Calu3 (cell line): ENCODE data around the gene KCNAB1. TPM values are rescaled to one million over a fixed set of nuclear protein-coding genes. Genes with fewer than 3 reads are reported as not detected.

Experiments
- BruUV-seq: library from RNA; stranded (reverse); fragments of 400-500 nt; replicated peaks from 2 replicates; lab custom pipeline; 2021; lab: Mats Ljungman, UMichigan
- CTCF ChIA-PET: fragments of 300-600 bp; sonication (Branson Sonifier 250); formaldehyde crosslinking; loops from one replicate; lab custom pipeline; 2022; ENCODE audit warnings: antibody characterized with exemption; lab: Charles Lee
- DNase-seq: peaks from one replicate; pipeline ENCODE4 v3.0.0; 2022
- H3K27ac Mint-ChIP-seq: one replicate; pipeline ENCODE4 v1.8.0; 2022; ENCODE audit warnings: mixed read lengths; ENCODE audit not compliant: unreplicated experiment
- H3K27me3 Mint-ChIP-seq: one replicate; pipeline ENCODE4 v1.8.0; 2022; ENCODE audit warnings: mixed read lengths; ENCODE audit not compliant: unreplicated experiment
- H3K36me3 Mint-ChIP-seq: one replicate; pipeline ENCODE4 v1.8.0; 2022; ENCODE audit warnings: mild to moderate bottlenecking, moderate library complexity, mixed read lengths; ENCODE audit not compliant: insufficient read depth, unreplicated experiment
- H3K4me1 Mint-ChIP-seq: one replicate; pipeline ENCODE4 v1.8.0; 2022; ENCODE audit warnings: mild to moderate bottlenecking, low read depth, mixed read lengths; ENCODE audit not compliant: unreplicated experiment
- H3K4me3 Mint-ChIP-seq: one replicate; pipeline ENCODE4 v1.8.0; 2022; ENCODE audit warnings: mild to moderate bottlenecking, low read depth, moderate library complexity, mixed read lengths; ENCODE audit not compliant: unreplicated experiment
- H3K9me3 Mint-ChIP-seq: one replicate; pipeline ENCODE4 v1.8.0; 2022; ENCODE audit warnings: low read depth, mixed read lengths; ENCODE audit not compliant: unreplicated experiment
- intact Hi-C: fragments of 100-400 bp; cut with micrococcal nuclease; formaldehyde crosslinking; loops from one replicate; pipeline ENCODE4 v1.10.0; 2022; ENCODE audit not compliant: unreplicated experiment
- total RNA-seq: library from RNA; stranded (reverse); gene quantifications from 2 replicates; pipeline ENCODE4 v1.2.3, GENCODE V29; 2022
- TF ChIP-seq, protein P1 (sequence below): fragments of 200-600 bp; IDR thresholded peaks from one replicate; pipeline ENCODE4 v1.8.0; 2022; ENCODE audit warnings: antibody characterized with exemption; ENCODE audit not compliant: unreplicated experiment

Gene KCNAB1
- total RNA-seq, 1 experiment from 2014 or later = 1.6 TPM

DNA sequence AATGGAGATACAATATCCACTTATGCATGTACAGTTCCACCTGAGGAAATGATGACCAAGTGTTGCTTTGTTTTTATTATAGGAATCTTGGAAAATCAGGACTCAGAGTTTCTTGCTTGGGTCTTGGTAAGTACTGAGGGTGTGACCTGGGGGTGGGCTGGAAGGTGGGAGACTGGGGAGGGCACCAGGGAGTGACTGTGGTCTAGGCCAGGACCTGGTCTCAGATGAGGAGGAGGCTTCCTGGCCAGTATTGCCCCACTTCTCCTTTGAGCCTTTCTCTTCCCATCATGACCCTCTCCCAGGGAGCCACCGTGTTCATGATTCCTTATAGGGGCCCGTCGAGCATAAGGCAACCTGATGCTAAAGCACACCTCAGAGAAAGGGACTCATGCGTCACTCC, 301.2 kb downstream of the KCNAB1 start:
- TF ChIP-seq, protein P1, sequence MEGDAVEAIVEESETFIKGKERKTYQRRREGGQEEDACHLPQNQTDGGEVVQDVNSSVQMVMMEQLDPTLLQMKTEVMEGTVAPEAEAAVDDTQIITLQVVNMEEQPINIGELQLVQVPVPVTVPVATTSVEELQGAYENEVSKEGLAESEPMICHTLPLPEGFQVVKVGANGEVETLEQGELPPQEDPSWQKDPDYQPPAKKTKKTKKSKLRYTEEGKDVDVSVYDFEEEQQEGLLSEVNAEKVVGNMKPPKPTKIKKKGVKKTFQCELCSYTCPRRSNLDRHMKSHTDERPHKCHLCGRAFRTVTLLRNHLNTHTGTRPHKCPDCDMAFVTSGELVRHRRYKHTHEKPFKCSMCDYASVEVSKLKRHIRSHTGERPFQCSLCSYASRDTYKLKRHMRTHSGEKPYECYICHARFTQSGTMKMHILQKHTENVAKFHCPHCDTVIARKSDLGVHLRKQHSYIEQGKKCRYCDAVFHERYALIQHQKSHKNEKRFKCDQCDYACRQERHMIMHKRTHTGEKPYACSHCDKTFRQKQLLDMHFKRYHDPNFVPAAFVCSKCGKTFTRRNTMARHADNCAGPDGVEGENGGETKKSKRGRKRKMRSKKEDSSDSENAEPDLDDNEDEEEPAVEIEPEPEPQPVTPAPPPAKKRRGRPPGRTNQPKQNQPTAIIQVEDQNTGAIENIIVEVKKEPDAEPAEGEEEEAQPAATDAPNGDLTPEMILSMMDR = no peak
- Mint-ChIP-seq H3K36me3 (no peaks in the 10 kb centered on the region), H3K9me3 (no peaks in the 10 kb centered on the region), H3K27me3 (peaks cover 15% of the 10 kb centered on the region), H3K4me1 (no peaks in the 10 kb centered on the region), H3K27ac (no peak overlapping the region), H3K4me3 (no peak overlapping the region)
- intact Hi-C loops = no loop called here
- no peak for DNase-seq
- BruUV-seq = no TSS peak
- CTCF ChIA-PET = no interaction called here

DNA sequence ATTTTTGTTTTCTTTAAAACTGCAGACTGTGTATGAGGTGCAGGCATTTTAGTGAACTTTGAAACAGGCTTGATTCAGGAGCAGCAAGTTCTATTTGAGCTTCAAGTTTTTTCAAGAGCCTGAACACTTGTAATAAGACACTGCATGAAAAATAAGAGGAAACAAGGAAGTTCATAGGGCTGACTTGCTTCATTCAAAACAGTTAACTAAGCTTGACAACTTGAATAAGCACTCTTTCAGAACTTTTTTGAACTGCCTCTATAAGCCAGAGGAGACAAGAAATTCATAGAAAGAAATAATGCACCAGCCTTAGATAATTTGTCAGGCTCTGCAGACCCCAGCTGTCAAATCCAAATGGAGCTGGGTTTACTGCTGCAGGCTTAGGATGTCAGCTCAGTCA, 304.4 kb downstream of the KCNAB1 start:
- no peak for DNase-seq
- no TSS peak for BruUV-seq
- no peaks in the 10 kb centered on the region for H3K4me1 Mint-ChIP-seq
- CTCF ChIA-PET = interaction anchor here (0.8 to 0.9 kb wide), 2 partner anchors 15 to 82 kb away, joined by 3 read pairs; no protein-coding TSS in a partner anchor
- H3K9me3 Mint-ChIP-seq = no peaks in the 10 kb centered on the region
- no peak overlapping the region for H3K27ac Mint-ChIP-seq
- H3K27me3 Mint-ChIP-seq = peaks cover 22% of the 10 kb centered on the region
- no peak overlapping the region for H3K4me3 Mint-ChIP-seq
- H3K36me3 Mint-ChIP-seq = no peaks in the 10 kb centered on the region
- intact Hi-C loops = no loop called here
- TF ChIP-seq, protein P1 = no peak

DNA sequence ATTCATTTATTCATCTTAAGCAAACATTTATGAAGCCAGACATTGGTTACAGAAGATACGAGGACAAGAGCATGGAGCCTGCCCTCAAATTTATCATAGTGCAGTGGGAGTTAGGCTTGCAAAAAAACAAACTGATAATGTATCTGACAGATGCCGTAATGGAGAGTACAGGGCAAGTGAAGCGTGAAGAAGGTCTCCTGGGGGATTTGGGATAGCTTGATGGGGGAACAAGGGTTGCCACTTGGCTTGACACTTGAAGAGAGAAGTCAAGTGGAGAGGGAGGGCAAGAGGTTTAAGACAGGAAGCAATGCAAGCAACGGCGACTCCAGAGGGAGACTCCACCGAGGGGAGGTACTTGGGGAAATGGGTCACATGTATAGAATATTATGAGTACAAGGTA, 305.3 kb downstream of the KCNAB1 start:
- no TSS peak for BruUV-seq
- no peaks in the 10 kb centered on the region for H3K36me3 Mint-ChIP-seq
- no peak for DNase-seq
- no peak overlapping the region for H3K27ac Mint-ChIP-seq
- TF ChIP-seq, protein P1 = no peak
- peaks cover 27% of the 10 kb centered on the region for H3K27me3 Mint-ChIP-seq
- H3K4me3 Mint-ChIP-seq = no peak overlapping the region
- intact Hi-C loops = no loop called here
- H3K4me1 Mint-ChIP-seq = no peaks in the 10 kb centered on the region
- CTCF ChIA-PET = no interaction called here
- no peaks in the 10 kb centered on the region for H3K9me3 Mint-ChIP-seq

DNA sequence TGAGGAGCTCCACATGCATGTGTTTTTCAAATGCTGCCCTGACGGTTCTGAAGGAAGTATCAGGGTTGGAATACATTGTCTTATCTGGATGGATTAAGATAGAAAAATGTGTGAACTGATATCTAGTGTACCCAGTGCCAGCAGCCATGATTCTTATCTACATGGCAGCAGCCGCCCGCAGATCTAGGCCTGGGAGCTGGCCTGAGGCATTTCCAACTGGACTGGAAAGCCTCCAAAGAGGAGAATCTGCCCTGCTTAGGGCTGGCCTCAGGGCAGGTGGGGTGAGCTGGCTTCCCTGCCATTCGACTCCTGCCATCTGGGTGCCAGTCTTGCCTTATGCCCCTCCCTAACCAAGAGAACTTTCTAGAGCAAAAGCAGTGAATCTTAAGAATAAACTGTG, 308.7 kb downstream of the KCNAB1 start:
- no TSS peak for BruUV-seq
- no peak for DNase-seq
- H3K36me3 Mint-ChIP-seq = no peaks in the 10 kb centered on the region
- intact Hi-C loops = no loop called here
- no peak overlapping the region for H3K4me3 Mint-ChIP-seq
- H3K27ac Mint-ChIP-seq = no peak overlapping the region
- CTCF ChIA-PET = no interaction called here
- no peaks in the 10 kb centered on the region for H3K4me1 Mint-ChIP-seq
- peaks cover 52% of the 10 kb centered on the region for H3K27me3 Mint-ChIP-seq
- H3K9me3 Mint-ChIP-seq = no peaks in the 10 kb centered on the region
- TF ChIP-seq, protein P1 = no peak
